HG03045 (cell line): ENCODE results near the gene MUC12.
"Not testable (repeated sequence)": the region's sequence is repeated elsewhere in the genome, so short reads cannot be mapped to it uniquely, and the experiment has no call there.

Experiments
- ATAC-seq: cut with Tn5 transposase; IDR thresholded peaks from one replicate; pipeline ENCODE4 v1.9.1; 2021; ENCODE audit warnings: mild to moderate bottlenecking, moderate library complexity; ENCODE audit not compliant: unreplicated experiment

The MUC12 gene

GRCh38 chr7:100959894-100960293, 9.5 kb upstream of the MUC12 start:
- no peak for ATAC-seq

DNA sequence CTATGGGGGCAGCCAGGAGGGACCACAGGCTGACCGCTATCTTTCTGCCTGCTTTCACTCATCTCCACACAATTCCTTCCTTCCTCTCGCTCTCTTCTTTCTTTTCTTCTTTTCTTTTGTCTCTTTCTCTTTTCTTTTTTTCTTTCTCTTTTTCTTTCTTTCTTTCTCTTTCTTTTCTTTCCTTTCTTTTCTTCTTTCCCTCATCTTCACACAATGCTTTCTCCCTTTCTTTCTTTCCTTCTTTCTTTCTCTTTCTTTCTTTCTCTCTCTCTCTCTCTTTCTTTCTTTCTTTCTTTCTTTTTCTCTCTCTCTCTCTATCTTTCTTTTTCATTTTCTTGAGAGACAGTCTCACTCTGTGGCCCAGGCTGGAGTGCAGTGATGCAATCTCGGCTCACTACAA, 6.8 kb upstream of the MUC12 start:
- ATAC-seq: no peak

DNA sequence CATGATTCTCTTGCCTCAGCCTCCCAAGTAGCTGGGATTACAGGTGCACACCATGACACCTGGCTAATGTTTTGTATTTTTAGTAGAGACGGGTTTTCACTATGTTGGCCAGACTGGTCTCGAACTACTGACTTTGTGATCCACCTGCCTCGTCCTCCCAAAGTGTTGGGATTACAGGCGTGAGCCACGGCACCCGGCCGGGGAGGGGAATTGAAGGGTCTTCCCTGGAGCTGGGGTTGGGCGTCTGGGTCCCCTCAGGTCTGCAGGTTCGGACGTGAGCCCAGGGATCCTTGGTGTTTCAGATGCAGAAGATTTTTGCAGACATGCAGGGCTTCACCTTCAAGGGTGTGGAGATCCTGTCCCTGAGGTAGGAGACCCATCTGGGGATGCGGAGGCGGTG, 6.0 kb upstream of the MUC12 start:
- no peak for ATAC-seq

DNA sequence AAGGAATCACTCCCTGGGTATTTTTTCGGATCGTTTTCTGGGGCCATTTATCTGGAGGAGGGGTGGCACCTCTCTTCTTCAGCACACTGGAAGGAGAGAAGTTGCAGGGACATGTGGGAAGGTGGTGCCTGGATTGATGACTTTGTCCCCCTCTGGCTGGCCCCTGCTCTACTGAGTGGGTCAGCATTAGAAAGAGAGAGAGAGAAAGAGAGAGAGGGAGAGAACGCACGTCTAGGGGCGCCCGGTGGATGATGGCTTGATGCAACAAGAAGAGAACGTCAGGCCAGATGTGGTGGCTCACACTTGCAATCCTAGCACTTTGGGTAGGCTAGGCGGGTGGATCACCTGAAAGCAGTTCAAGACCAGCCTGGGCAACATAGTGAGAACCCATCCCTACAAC, 5.5 kb upstream of the MUC12 start:
- no peak for ATAC-seq

- ATAC-seq: no peak
Measured at GRCh38 chr7:100964630-100965029, 4.7 kb upstream of the MUC12 start.

- no peak for ATAC-seq
Measured at GRCh38 chr7:100965045-100965722, 4.2 kb upstream of the MUC12 start.

- no peak for ATAC-seq
Measured at GRCh38 chr7:100965723-100966541, 3.4 kb upstream of the MUC12 start.

GRCh38 chr7:100966542-100967291, 2.6 kb upstream of the MUC12 start:
- no peak for ATAC-seq

DNA sequence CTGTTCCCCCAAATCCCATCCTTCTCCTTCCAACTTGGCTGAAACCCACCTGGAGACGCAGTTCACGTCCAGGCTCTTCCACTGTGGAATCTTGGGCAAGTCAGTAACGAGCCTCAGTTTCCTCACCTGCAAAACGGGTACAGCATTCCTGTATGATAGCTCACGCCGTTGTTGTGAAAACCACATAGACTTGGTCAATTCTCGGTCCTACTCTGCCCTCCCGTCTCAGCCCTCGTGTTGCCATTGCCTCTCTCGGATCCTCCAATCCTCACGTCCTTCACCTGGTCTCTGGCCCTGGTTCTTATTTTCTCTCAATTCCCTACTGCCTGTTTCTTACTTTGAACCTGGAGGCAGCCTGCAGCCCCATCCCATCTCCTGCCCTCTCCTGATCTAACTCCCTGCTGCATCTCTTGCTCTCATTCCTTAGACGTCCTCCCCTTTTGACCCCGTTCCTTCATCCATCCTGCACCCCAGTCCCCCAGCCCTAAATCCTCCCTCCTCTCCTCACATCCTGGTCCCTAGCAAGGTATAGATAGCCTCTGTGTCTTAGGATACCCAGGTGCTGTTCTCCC, 2.0 kb upstream of the MUC12 start:
- ATAC-seq: no peak

- ATAC-seq: no peak
Measured at GRCh38 chr7:100968031-100968430, 1.3 kb upstream of the MUC12 start.

DNA sequence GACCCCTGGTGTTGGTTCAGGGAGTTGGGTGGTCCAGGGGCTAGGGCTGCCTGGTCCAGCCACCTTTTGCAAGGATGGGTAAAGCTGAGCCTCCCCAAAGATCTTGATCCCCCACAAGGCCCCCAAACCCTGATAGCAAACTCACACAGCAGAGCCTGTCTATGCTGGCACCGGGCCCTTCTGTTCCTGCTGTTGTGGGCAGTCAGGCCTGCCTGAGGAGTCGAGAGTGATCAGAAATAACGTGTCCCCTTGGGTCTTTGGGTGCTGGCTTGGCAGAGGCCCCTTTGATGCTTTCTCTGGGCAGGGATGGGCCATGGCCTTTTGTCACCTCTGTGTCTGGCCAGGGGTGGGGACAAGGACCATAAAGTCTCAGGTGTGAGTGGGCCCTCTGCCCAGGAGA, 715 bp upstream of the MUC12 start:
- no peak for ATAC-seq

- no peak for ATAC-seq
Measured at GRCh38 chr7:100971111-100972001, 2.0 kb downstream of the MUC12 start.

- no peak for ATAC-seq
Measured at GRCh38 chr7:100972002-100972347, 2.6 kb downstream of the MUC12 start.

GRCh38 chr7:100974021-100974420, 4.7 kb downstream of the MUC12 start:
- ATAC-seq: no peak

GRCh38 chr7:100975371-100975821, 6.0 kb downstream of the MUC12 start:
- no peak for ATAC-seq

DNA sequence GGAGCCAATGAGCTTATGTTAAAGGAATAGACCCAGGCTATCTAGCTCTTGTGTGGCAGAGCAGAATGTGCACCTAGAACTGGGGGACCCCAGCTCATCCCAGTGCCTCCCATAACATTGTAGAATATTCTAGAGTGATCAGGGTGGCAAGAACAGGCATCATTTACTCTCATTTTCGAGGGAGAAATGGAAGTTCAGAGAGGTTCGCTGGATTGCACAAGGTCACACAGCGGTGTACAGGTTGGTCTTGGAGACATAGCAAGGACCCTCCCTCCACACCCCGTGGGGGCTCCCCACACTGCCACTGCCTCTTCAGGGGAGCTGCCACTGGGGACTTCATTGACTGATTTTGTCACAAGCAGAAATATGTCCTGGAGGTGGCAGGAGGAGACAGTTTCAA, 8.9 kb downstream of the MUC12 start:
- no peak for ATAC-seq

GRCh38 chr7:100983451-100984187, 14.3 kb downstream of the MUC12 start:
- no peak for ATAC-seq

DNA sequence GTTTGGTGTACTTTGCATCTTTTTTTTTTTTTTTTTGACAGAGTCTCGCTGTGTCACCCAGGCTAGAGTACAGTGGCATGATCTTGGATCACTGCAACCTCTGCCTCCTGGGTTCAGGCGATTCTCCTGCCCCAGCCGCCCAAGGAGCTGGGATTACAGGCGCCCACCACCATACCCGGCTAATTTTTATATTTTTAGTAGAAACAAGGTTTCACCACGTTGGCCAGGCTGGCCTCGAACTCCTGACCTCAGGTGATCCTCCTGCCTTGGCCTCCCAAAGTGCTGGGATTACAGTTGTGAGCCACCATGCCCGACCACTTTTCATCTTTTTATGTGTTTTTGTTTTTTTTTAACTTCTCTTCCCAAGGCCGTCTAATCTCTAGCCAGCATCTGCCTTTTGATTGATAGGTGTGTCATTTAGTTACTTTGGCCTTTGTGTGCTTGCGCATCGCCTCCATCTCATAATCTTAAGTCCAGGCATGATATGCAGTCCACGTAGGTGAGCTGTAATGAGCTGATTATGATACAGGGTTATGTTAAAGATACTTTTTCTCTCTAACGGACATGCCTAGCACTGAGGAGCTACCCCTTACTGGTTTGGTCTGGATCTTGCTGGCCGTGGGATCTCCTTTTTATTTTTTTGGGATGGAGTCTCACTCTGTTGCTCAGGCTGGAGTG, 15.0 kb downstream of the MUC12 start:
- not testable (repeated sequence) for ATAC-seq
